BJ (cell line): ENCODE data around the gene DNTTIP2. TPM values are rescaled to one million over a fixed set of nuclear protein-coding genes. Genes with fewer than 3 reads are reported as not detected.

ENCODE experiments used
- CTCF ChIA-PET: fragments of 350-600 bp; formaldehyde crosslinking; extraction: SDS; loops from one replicate; lab custom pipeline; 2021; ENCODE audit warnings: antibody characterized with exemption, inconsistent platforms; lab: Yijun Ruan, JAX
- POLR2A ChIA-PET: fragments of 300-600 bp; sonication (Branson Sonifier 250); formaldehyde crosslinking; extraction: SDS; loops from one replicate; lab custom pipeline; 2021; ENCODE audit warnings: antibody characterized with exemption; lab: Charles Lee
- DNase-seq: peaks from one replicate; pipeline ENCODE4 v3.0.0-alpha.2; 2011; ENCODE audit warnings: low read depth
- H3K27me3 ChIP-seq: 2 replicates; pipeline ENCODE4 v1.6.0; 2011; ENCODE audit warnings: low read length; ENCODE audit not compliant: control insufficient read depth, insufficient read depth
- H3K36me3 ChIP-seq: 2 replicates; pipeline ENCODE4 v1.5.1; 2011; ENCODE audit warnings: low read length; ENCODE audit not compliant: control insufficient read depth, insufficient read depth
- H3K4me3 ChIP-seq: 2 replicates; pipeline ENCODE4 v1.5.1; 2011; ENCODE audit warnings: low read depth, mild to moderate bottlenecking, control low read depth, low read length
- CTCF ChIP-seq: IDR thresholded peaks from 2 replicates; pipeline ENCODE4 v1.5.1; 2011; ENCODE audit warnings: low read depth, mild to moderate bottlenecking, control low read depth, inconsistent platforms, low read length, moderate library complexity; ENCODE audit not compliant: insufficient read depth
- polyA plus RNA-seq: library from polyadenylated mRNA; depleted of rRNA; stranded (reverse); fragments of >200 nt; gene quantifications from 2 replicates; pipeline ENCODE4 v1.2.3, GENCODE V29; 2011; rRNA removed
- small RNA-seq: library from RNA; depleted of rRNA; stranded (forward); fragments of <200 nt; gene quantifications from one replicate; pipeline ENCODE3, GENCODE V24; 2012; ENCODE audit warnings: low replicate concordance, low read depth; ENCODE audit not compliant: insufficient read length

The DNTTIP2 gene
- polyA plus RNA-seq, 1 experiment = 10.4 TPM

- ChIA-PET CTCF (interaction anchor here (0.6 to 6.9 kb wide), 5 partner anchors 9 to 516 kb away, joined by 3 to 26 read pairs (median 3); no protein-coding TSS in a partner anchor), POLR2A (no interaction called here)
- TF ChIP-seq CTCF = no peak
- H3K36me3 ChIP-seq = no peaks in the 10 kb centered on the region
- H3K27me3 ChIP-seq = no peaks in the 10 kb centered on the region
- DNase-seq = no peak
- H3K4me3 ChIP-seq = no peak overlapping the region
Measured at GRCh38 chr1:93820554-93821422, 58.2 kb downstream of the DNTTIP2 start.

GRCh38 chr1:93818570-93818959 is 60.4 kb downstream of the DNTTIP2 start:
- POLR2A ChIA-PET = no interaction called here
- no peaks in the 10 kb centered on the region for H3K36me3 ChIP-seq
- H3K4me3 ChIP-seq = no peak overlapping the region
- CTCF ChIA-PET = interaction anchor here (0.6 to 10.6 kb wide), 3 partner anchors 9 to 184 kb away, joined by 3 to 261 read pairs (median 4); no protein-coding TSS in a partner anchor
- DNase-seq = no peak
- no peak for TF ChIP-seq CTCF
- no peaks in the 10 kb centered on the region for H3K27me3 ChIP-seq

GRCh38 chr1:93817819-93818569 is 61.0 kb downstream of the DNTTIP2 start:
- no peaks in the 10 kb centered on the region for H3K27me3 ChIP-seq
- no peaks in the 10 kb centered on the region for H3K36me3 ChIP-seq
- POLR2A ChIA-PET = no interaction called here
- no peak for DNase-seq
- CTCF ChIA-PET = interaction anchor here (0.6 to 10.6 kb wide), 5 partner anchors 9 to 183 kb away, joined by 3 to 261 read pairs (median 5); partner anchors contain the start of gene BCAR3
- no peak for TF ChIP-seq CTCF
- H3K4me3 ChIP-seq = no peak overlapping the region

- Histone ChIP-seq H3K27me3 (no peaks in the 10 kb centered on the region), H3K4me3 (no peak overlapping the region), H3K36me3 (no peaks in the 10 kb centered on the region)
- ChIA-PET CTCF (interaction anchor here (0.9 to 10.6 kb wide), 9 partner anchors 10 to 571 kb away, joined by 3 to 261 read pairs (median 6); partner anchors contain the start of gene BCAR3), POLR2A (no interaction called here)
- no peak for TF ChIP-seq CTCF
- no peak for DNase-seq
Measured at GRCh38 chr1:93816970-93817678, 61.9 kb downstream of the DNTTIP2 start.

Small RNA genes lying within 50 kb of the gene (small RNA-seq; reads per million reads assigned to genes)
- gene AL117351.2 = not detected
- gene MIR760 = not detected

Other genes with a start within 250 kb of the DNTTIP2 start
- 22.2 and 31.7 TPM in 2 replicates for gene BCAR3, start 197.4 kb downstream of the DNTTIP2 start, polyA plus RNA-seq
- gene GCLM, start 30.2 kb upstream of the DNTTIP2 start, polyA plus RNA-seq = 19.1 and 35.1 TPM in 2 replicates
- 0.22 and 0.25 TPM in 2 replicates for gene ABCA4, start 241.9 kb upstream of the DNTTIP2 start, polyA plus RNA-seq